OCI-LY3 (cell line): ENCODE measurements around the gene SPATA6L.
A peak's percentile ranks its signal among the peaks of the same experiment; 100 is the strongest.
"Not testable (repeated sequence)": the region's sequence is repeated elsewhere in the genome, so short reads cannot be mapped to it uniquely, and the experiment has no call there.

Experiments used
- H2AFZ ChIP-seq: fragments of 200-600, 300-600 bp; shearing (Covaris generic); 2 replicates; pipeline ENCODE4 v1.6.0; 2014; ENCODE audit warnings: antibody characterized with exemption, low read depth, low read length
- H3K27ac ChIP-seq: fragments of 200-600, 300-600 bp; sonication (generic); 2 replicates; pipeline ENCODE4 v1.5.1; 2014; ENCODE audit warnings: mild to moderate bottlenecking, low read length, moderate library complexity, mixed read lengths
- H3K27me3 ChIP-seq: fragments of 200-600, 300-600 bp; sonication (generic); 2 replicates; pipeline ENCODE4 v1.6.1; 2014; ENCODE audit warnings: low read depth, low read length, mixed read lengths
- H3K36me3 ChIP-seq: fragments of 200-600, 300-600 bp; sonication (generic); replicated peaks from 2 replicates; pipeline ENCODE3; 2014; ENCODE audit warnings: low read depth, low read length, mixed read lengths
- H3K4me1 ChIP-seq: fragments of 300-600, 200-600 bp; sonication (generic); 2 replicates; pipeline ENCODE4 v1.6.1; 2014; ENCODE audit warnings: low read length, mixed read lengths
- H3K4me2 ChIP-seq: fragments of 200-600, 300-600 bp; sonication (generic); 2 replicates; pipeline ENCODE4 v1.6.1; 2014; ENCODE audit warnings: low read length, mixed read lengths
- H3K4me3 ChIP-seq: fragments of 300-600, 200-600 bp; sonication (generic); 2 replicates; pipeline ENCODE4 v1.5.1; 2014; ENCODE audit warnings: antibody characterized with exemption, mild to moderate bottlenecking, low read length, moderate library complexity
- H3K79me2 ChIP-seq: fragments of 300-600, 200-600 bp; shearing (Covaris generic); 2 replicates; pipeline ENCODE4 v1.6.1; 2014; ENCODE audit warnings: mild to moderate bottlenecking, low read length, mixed read lengths
- H3K9ac ChIP-seq: fragments of 300-600, 200-600 bp; shearing (Covaris generic); 2 replicates; pipeline ENCODE4 v1.6.0; 2014; ENCODE audit warnings: mild to moderate bottlenecking, low read length, moderate library complexity
- H3K9me3 ChIP-seq: fragments of 200-600, 300-600 bp; shearing (Covaris generic); 2 replicates; pipeline ENCODE4 v1.6.1; 2014; ENCODE audit warnings: low read length, mixed read lengths; ENCODE audit not compliant: insufficient read depth
- H4K20me1 ChIP-seq: fragments of 200-600, 300-600 bp; sonication (generic); 2 replicates; pipeline ENCODE4 v1.6.1; 2016; ENCODE audit warnings: low read length, mixed read lengths; ENCODE audit not compliant: insufficient read depth
- CTCF ChIP-seq: fragments of 200-600, 300-600 bp; sonication (generic); IDR thresholded peaks from 2 replicates; pipeline ENCODE4 v1.5.1; 2014; ENCODE audit warnings: antibody characterized with exemption, low read length, low read depth
- EZH2phosphoT487 ChIP-seq: fragments of 200-600 bp; shearing (Covaris generic); IDR thresholded peaks from 2 replicates; pipeline ENCODE4 v1.6.1; 2018; ENCODE audit warnings: antibody characterized with exemption, mixed run types, low read depth

Gene SPATA6L

GRCh38 chr9:4661165-4661564 lies 5.1 kb downstream of the SPATA6L start:
- Histone ChIP-seq H3K9me3 (no peaks in the 10 kb centered on the region), H3K27me3 (no peaks in the 10 kb centered on the region), H3K9ac (no peak overlapping the region), H3K79me2 (peaks cover 6% of the 10 kb centered on the region; the same call in 1 of the 2 replicates), H2AFZ (peak overlapping the region; percentile 99; the same call in 1 of the 2 replicates), H3K36me3 (no peaks in the 10 kb centered on the region), H3K4me2 (peak overlapping the region; percentile 94; the same call in 1 of the 2 replicates), H3K4me3 (no peak overlapping the region; the same call in 1 of the 2 replicates), H3K27ac (no peak overlapping the region), H4K20me1 (no peaks in the 10 kb centered on the region), H3K4me1 (peaks cover 12% of the 10 kb centered on the region)
- no peak for TF ChIP-seq CTCF
- no peak for TF ChIP-seq EZH2phosphoT487

- H3K27ac ChIP-seq, H3K79me2 ChIP-seq, H3K27me3 ChIP-seq, H3K4me3 ChIP-seq, H3K36me3 ChIP-seq, H3K9ac ChIP-seq, H3K4me2 ChIP-seq, H3K9me3 ChIP-seq, H2AFZ ChIP-seq, H4K20me1 ChIP-seq: not testable (repeated sequence)
- H3K4me1 ChIP-seq: peaks cover 12% of the 10 kb centered on the region
Measured at GRCh38 chr9:4660665-4661064, 5.6 kb downstream of the SPATA6L start.

GRCh38 chr9:4657426-4658159 lies 8.7 kb downstream of the SPATA6L start:
- Histone ChIP-seq H3K4me3 (no peak overlapping the region), H3K36me3 (no peaks in the 10 kb centered on the region), H3K27ac (no peak overlapping the region), H3K4me2 (no peak overlapping the region), H3K27me3 (no peaks in the 10 kb centered on the region), H3K4me1 (0 out of 2 replicates have a peak, but pooled peaks cover 3% of the 10 kb centered on the region), H4K20me1 (no peaks in the 10 kb centered on the region), H3K9me3 (no peaks in the 10 kb centered on the region), H2AFZ (no peak overlapping the region), H3K79me2 (peaks cover 3% of the 10 kb centered on the region; the same call in 1 of the 2 replicates), H3K9ac (no peak overlapping the region)
- TF ChIP-seq CTCF: no peak
- no peak for TF ChIP-seq EZH2phosphoT487

GRCh38 chr9:4656621-4657020 lies 9.7 kb downstream of the SPATA6L start:
- no peak for TF ChIP-seq EZH2phosphoT487
- TF ChIP-seq CTCF: no peak
- no peaks in the 10 kb centered on the region for H3K27me3 ChIP-seq
- H3K4me1 ChIP-seq: 0 out of 2 replicates have a peak, but pooled peaks cover 2% of the 10 kb centered on the region
- H3K79me2 ChIP-seq: no peaks in the 10 kb centered on the region
- no peak overlapping the region for H2AFZ ChIP-seq
- H3K36me3 ChIP-seq: no peaks in the 10 kb centered on the region
- no peaks in the 10 kb centered on the region for H4K20me1 ChIP-seq
- H3K9ac ChIP-seq: no peak overlapping the region
- H3K9me3 ChIP-seq: no peaks in the 10 kb centered on the region
- no peak overlapping the region for H3K27ac ChIP-seq
- H3K4me2 ChIP-seq: no peak overlapping the region
- H3K4me3 ChIP-seq: no peak overlapping the region

GRCh38 chr9:4656196-4656595 lies 10.1 kb downstream of the SPATA6L start:
- H3K9me3 ChIP-seq, H3K4me2 ChIP-seq, H3K4me3 ChIP-seq, H3K36me3 ChIP-seq, H3K4me1 ChIP-seq, H2AFZ ChIP-seq, H3K9ac ChIP-seq, H3K27ac ChIP-seq, H3K79me2 ChIP-seq, H4K20me1 ChIP-seq, H3K27me3 ChIP-seq: not testable (repeated sequence)
